Activated CD8-positive, alpha-beta memory T cell treated with anti-CD3 and anti-CD28 coated beads, Interleukin-2, amount 50 U/mL, for 24 hours (primary cell): ENCODE measurements around the gene RPE65.
"Not testable (repeated sequence)": the region's sequence is repeated elsewhere in the genome, so short reads cannot be mapped to it uniquely, and the experiment has no call there.

Experiments used
- DNase-seq: peaks from one replicate; pipeline ENCODE4 v3.0.0-alpha.2; 2020; ENCODE audit errors: extremely low read depth

RPE65 gene

DNA sequence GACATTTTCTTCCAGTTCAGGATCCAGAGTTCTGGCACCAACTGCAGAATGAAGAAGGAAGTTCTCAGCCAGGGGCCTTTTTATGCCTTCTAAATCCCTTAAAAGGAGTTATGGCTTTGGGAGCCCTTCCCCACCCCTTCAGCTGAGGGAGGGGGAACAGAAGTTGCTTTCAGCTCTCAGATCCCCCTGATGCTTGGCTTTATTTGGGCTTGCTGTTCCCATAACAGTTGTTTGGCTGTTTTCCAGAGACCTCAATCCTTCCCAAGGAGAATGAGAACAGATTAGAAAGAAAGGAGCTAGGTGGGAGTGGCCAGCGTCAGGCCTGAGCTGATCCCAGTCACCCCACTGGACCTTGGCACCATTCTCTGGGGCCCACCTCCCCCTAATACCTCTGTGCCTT is at the start of gene RPE65:
Gene RPE65 (minus strand): TSS at position 54 of the 400 bp plus-strand sequence. CDS start 49 bp downstream, at position 5.
- no peak for DNase-seq

DNA sequence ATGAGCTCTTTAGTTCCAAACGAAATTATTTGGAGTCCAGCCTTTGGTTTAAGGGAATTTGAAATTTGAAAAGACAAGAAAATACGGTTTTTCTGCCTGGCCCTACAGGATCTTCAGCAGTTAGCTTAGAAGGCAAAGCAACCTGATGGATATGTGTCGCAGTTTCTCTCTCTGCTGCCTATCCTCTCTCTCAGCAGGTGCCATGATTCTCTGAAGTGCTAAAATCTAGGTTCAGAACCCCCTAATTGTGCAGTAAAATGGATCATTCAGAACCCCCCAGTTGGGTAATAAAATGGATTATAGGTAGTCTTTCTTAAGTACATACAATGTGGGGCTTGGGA is 47.6 kb upstream of the RPE65 start:
- DNase-seq: no peak

- peak; percentile 35 for DNase-seq
Measured at GRCh38 chr1:68496680-68497357, 47.1 kb upstream of the RPE65 start, which contains the start of gene DEPDC1. DEPDC1 (minus strand) TSS chr1:68497082; CDS start chr1:68496999, 83 bp downstream.

- no peak for DNase-seq
Measured at GRCh38 chr1:68495968-68496679, 46.4 kb upstream of the RPE65 start.

GRCh38 chr1:68495532-68495931 is 45.8 kb upstream of the RPE65 start:
- no peak for DNase-seq

GRCh38 chr1:68493193-68493592 is 43.4 kb upstream of the RPE65 start:
- no peak for DNase-seq

DNA sequence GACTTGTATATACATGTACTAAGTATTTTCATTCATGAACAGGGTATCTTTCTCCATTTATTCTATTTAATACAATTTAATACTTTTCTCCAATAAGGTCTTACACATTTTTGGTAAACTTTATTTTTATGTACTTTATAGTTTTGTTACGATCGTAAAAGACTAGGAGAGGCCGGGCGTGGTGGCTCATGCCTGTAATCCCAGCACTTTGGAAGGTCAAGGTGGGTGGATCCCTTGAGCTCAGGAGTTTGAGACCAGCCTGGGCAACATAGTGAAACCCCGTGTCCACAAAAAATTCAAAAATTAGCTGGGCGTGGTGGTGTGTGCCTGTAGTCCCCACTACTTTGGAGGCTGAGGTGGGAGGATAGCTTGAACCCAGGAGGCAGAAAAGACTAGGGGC is 42.5 kb upstream of the RPE65 start:
- not testable (repeated sequence) for DNase-seq

GRCh38 chr1:68490046-68490651 is 40.4 kb upstream of the RPE65 start:
- DNase-seq: no peak

GRCh38 chr1:68485431-68486022 is 35.8 kb upstream of the RPE65 start:
- DNase-seq: no peak

- no peak for DNase-seq
Measured at GRCh38 chr1:68484618-68485017, 34.9 kb upstream of the RPE65 start.

DNA sequence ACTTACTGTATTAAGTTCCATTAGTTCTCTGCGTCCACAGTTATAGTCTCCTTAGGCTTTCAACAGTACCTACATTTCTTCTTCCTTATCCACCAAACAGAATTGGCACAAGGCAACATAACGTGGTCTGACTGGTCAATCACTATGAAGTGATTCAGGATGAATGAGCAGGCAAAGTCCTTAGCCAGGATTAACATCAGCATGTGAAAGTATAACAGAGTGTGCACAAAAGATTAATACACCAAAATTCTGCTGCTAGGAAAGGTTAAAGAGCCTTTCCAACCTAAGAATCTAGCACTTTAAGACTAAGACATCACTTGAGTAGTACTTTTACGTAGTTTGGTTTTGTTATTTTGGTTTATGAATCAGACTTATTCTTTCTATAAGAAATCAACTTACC is 31.3 kb upstream of the RPE65 start:
- DNase-seq: no peak

GRCh38 chr1:68479501-68479900 is 29.7 kb upstream of the RPE65 start:
- no peak for DNase-seq

DNA sequence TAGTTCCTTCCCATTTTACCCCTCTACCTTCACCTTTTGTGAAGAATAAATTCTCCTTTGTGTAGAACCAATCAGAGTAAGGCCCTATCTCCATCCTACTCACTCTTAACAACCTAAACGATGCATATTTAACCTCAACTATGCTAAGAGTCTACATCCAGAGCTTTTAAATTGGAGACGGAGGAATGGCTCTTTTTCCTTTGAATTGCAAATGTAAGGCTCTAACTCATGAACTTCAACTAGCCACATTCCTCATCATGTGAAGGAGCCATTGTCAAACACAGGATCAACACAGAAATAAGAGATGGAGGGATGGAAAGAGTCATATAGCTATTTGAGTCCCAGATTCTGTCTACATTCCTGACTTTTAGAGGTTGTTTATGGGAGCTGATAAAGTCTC is 28.9 kb upstream of the RPE65 start:
- no peak for DNase-seq

DNA sequence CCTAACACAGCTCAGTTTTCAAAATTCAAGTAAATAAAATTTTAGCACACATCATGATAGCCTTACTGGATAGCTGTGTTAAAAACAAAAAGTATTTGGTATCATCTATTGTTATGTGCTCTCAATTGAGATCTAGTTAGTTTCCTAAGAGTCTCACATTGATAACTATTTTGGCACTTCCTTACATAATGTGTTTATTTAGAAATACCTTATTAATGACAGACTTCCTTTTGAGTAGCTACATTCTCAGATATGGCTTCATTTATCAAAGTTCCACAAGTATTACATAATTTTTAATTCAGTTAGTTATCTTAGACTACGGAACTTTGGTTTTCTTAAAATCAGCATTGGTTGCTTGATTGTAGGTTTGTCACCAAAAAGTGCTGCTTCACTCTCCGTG is 26.9 kb upstream of the RPE65 start:
- DNase-seq: not testable (repeated sequence)

GRCh38 chr1:68473060-68473459 is 23.3 kb upstream of the RPE65 start:
- DNase-seq: no peak

- no peak for DNase-seq
Measured at GRCh38 chr1:68470388-68470970, 20.7 kb upstream of the RPE65 start.

- no peak for DNase-seq
Measured at GRCh38 chr1:68464891-68465290, 15.1 kb upstream of the RPE65 start.

- no peak for DNase-seq
Measured at GRCh38 chr1:68460935-68461334, 11.2 kb upstream of the RPE65 start.

DNA sequence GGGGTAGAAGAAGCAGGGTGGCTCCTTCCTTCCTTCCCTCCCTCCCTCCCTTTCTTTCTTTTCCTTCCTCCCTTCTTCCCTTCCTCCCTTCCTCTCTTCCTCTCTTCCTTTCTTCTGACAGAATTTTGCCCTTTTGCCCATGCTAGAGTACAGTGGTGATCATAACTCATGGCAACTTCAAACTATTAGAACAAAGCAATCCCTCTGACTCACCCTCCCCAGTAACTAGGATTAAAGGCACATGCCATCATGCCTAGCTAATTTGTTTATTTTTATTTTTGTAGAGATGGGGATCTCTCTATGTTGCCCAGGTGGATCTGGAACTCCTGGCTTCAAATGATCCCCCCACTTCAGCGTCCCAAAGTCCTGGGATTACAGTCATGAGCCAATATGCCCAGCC is 10.0 kb upstream of the RPE65 start:
- no peak for DNase-seq

- DNase-seq: no peak
Measured at GRCh38 chr1:68459091-68459490, 9.3 kb upstream of the RPE65 start.

DNA sequence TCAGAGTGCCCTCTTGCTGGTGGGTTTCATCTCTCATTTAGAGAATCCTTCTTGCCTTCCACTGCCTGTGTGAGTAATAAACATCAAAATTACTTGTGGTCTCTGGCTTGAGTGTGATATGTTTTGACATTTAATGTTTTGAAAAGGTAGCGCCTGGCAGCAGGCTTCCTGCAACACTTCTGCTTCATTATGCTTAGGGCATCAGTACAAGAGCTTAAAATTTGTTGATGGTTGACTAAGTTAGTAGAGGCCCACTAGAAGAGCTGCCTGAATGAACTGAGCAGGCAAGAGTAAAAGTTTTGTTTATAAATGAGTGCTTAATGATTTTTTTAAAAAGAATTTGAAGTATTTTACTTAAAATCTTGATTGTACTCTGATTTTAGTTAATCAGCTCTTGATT is 6.4 kb upstream of the RPE65 start:
- no peak for DNase-seq

DNA sequence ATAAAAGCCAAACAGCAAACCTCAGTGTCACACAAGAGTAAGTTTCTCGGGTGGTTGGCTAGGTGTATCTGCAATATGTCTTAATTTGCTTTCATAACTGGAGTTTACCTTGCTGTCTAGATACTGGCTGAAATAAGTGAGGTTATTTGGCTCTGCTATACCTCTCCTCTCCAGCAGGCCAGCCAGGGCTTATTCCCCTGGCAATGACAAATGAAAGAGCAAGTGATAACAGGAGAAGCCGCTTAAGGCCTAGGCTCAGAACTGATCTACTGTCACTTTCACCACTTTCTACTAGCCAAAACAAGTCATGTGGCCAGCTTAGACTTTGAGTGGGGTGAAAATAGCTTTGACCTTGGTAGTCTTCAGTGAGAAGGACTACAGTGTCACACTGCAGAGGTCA is 4.8 kb upstream of the RPE65 start:
- no peak for DNase-seq
